Stimulated activated CD4-positive, alpha-beta T cell treated with anti-CD3 and anti-CD28 coated beads, Interleukin-15, amount 100 ng/mL, for 48 hours (primary cell): ENCODE measurements around the gene HSPA1L.
A peak's percentile ranks its signal among the peaks of the same experiment; 100 is the strongest.
"Not testable (repeated sequence)": the region's sequence is repeated elsewhere in the genome, so short reads cannot be mapped to it uniquely, and the experiment has no call there.

Experiments
- DNase-seq, 2 donors: peaks; one replicate each; pipeline ENCODE4 v3.0.0-alpha.2; 2020; ENCODE audit warnings: low read depth in 2 of 2

Gene HSPA1L

GRCh38 chr6:31815025-31815838, at the start of gene HSPA1L, which contains the start of gene HSPA1A:
HSPA1L (minus strand) TSS chr6:31815283; CDS start chr6:31811972, 3,311 bp downstream.
HSPA1A (plus strand) TSS chr6:31815543; CDS start chr6:31815757, 214 bp downstream.
- DNase-seq = no peak

- DNase-seq = no peak
Observed at GRCh38 chr6:31864818-31865204, 49.7 kb upstream of the HSPA1L start.

GRCh38 chr6:31864123-31864562, 49.1 kb upstream of the HSPA1L start:
- DNase-seq = not testable (repeated sequence)

GRCh38 chr6:31862344-31863235, 47.5 kb upstream of the HSPA1L start, which contains the start of gene NEU1:
NEU1 (minus strand) TSS chr6:31862821; CDS start chr6:31862776, 45 bp downstream.
- peak; percentile 99 to 100 for DNase-seq

- no peak for DNase-seq
Observed at GRCh38 chr6:31861919-31862343, 46.8 kb upstream of the HSPA1L start.

GRCh38 chr6:31861150-31861549, 46.1 kb upstream of the HSPA1L start:
- DNase-seq = no peak

- no peak for DNase-seq
Observed at GRCh38 chr6:31860349-31860748, 45.3 kb upstream of the HSPA1L start.

- DNase-seq = no peak
Observed at GRCh38 chr6:31859923-31860322, 44.8 kb upstream of the HSPA1L start.

GRCh38 chr6:31858707-31859106, 43.6 kb upstream of the HSPA1L start:
- no peak for DNase-seq

GRCh38 chr6:31857774-31858173, 42.7 kb upstream of the HSPA1L start:
- not testable (repeated sequence) for DNase-seq

- not testable (repeated sequence) for DNase-seq
Observed at GRCh38 chr6:31851980-31852718, 37.1 kb upstream of the HSPA1L start.

GRCh38 chr6:31851485-31851832, 36.4 kb upstream of the HSPA1L start:
- no peak for DNase-seq

GRCh38 chr6:31850765-31851484, 35.8 kb upstream of the HSPA1L start:
- no peak for DNase-seq

- DNase-seq = no peak
Observed at GRCh38 chr6:31847276-31847978, 32.3 kb upstream of the HSPA1L start.

- DNase-seq = no peak
Observed at GRCh38 chr6:31844507-31844906, 29.4 kb upstream of the HSPA1L start.

- DNase-seq = no peak
Observed at GRCh38 chr6:31842053-31842452, 27.0 kb upstream of the HSPA1L start.

- DNase-seq = not testable (repeated sequence)
Observed at GRCh38 chr6:31839779-31840126, 24.7 kb upstream of the HSPA1L start.

- no peak for DNase-seq
Observed at GRCh38 chr6:31838968-31839367, 23.9 kb upstream of the HSPA1L start.

GRCh38 chr6:31838114-31838553, 23.1 kb upstream of the HSPA1L start:
- DNase-seq = not testable (repeated sequence)

GRCh38 chr6:31837369-31838113, 22.5 kb upstream of the HSPA1L start:
- DNase-seq = no peak
